ENCODE results near the gene PDHA1.

DNA sequence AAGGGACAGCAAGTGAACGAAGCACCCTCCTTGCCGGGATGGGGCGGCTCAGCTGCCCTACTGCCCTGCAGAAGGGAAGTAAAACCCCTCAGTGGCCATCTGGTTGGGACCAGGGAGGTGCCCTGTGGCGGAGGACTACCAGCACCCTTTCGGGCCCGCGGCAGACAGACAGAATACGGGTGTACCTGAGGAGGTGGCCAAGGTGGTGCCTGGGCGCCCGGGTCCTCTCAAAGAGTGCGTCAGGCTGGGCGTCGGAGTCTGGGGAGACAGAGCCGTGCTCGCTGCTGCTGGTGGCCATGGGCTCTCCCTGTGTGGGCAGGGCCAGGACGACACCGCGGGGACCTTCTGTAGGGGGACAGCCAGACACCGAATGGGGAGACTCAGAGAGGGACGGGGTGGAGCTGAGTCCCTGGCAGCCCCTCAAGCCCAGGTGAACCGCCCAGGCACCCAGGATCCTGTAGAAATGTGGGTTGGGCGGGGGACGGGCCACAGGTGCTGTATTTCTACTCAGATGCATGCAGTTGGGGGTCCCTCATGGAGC is 29.7 kb downstream of the PDHA1 start:
- TF ChIP-seq, protein P1, sequence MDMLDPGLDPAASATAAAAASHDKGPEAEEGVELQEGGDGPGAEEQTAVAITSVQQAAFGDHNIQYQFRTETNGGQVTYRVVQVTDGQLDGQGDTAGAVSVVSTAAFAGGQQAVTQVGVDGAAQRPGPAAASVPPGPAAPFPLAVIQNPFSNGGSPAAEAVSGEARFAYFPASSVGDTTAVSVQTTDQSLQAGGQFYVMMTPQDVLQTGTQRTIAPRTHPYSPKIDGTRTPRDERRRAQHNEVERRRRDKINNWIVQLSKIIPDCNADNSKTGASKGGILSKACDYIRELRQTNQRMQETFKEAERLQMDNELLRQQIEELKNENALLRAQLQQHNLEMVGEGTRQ (IDR thresholded peaks at IDR 0.05; ENCODE audit: low read length): no peak
- TF ChIP-seq CREB1 (IDR thresholded peaks at IDR 0.05) (no peak), EZH2 (IDR thresholded peaks at IDR 0.05; ENCODE audit: low read depth, low read length, severe bottlenecking) (no peak), POLR2A (IDR thresholded peaks at IDR 0.05; ENCODE audit: control extremely low read depth in 1 of 2, low read depth in 2 of 2, low read length in 2 of 2) (no peak)
- TF ChIP-seq, protein P2, sequence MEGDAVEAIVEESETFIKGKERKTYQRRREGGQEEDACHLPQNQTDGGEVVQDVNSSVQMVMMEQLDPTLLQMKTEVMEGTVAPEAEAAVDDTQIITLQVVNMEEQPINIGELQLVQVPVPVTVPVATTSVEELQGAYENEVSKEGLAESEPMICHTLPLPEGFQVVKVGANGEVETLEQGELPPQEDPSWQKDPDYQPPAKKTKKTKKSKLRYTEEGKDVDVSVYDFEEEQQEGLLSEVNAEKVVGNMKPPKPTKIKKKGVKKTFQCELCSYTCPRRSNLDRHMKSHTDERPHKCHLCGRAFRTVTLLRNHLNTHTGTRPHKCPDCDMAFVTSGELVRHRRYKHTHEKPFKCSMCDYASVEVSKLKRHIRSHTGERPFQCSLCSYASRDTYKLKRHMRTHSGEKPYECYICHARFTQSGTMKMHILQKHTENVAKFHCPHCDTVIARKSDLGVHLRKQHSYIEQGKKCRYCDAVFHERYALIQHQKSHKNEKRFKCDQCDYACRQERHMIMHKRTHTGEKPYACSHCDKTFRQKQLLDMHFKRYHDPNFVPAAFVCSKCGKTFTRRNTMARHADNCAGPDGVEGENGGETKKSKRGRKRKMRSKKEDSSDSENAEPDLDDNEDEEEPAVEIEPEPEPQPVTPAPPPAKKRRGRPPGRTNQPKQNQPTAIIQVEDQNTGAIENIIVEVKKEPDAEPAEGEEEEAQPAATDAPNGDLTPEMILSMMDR (IDR thresholded peaks at IDR 0.05; ENCODE audit: control extremely low read depth in 1 of 3, insufficient read depth in 1 of 3, low read depth in 1 of 3, low read length in 3 of 3): no peak

Data from H1 (cell line).